ENCODE data around the gene SUMF1.
"Not testable (repeated sequence)": the region's sequence is repeated elsewhere in the genome, so short reads cannot be mapped to it uniquely, and the experiment has no call there.

SUMF1 gene

DNA sequence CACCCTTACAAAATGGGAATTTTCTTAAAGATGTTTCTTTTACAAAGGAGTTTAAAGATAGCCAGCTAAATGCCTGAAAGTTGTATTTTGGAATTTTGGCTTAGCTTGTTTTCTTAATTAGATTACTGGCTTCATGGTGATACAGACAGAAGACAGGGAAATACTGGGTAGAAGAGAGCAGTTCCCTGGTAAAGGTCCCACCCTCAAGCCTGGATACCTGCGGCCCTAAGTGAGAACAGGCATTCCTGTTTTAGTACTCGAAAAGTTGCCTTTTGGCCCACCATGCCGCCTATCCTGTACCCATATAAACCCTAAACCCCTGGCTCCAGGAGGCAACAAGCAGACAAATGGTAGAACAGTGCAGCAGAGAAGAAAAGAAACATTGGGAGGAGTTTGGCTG, 134.5 kb downstream of the SUMF1 start:
- no peak for DNase-seq

DNA sequence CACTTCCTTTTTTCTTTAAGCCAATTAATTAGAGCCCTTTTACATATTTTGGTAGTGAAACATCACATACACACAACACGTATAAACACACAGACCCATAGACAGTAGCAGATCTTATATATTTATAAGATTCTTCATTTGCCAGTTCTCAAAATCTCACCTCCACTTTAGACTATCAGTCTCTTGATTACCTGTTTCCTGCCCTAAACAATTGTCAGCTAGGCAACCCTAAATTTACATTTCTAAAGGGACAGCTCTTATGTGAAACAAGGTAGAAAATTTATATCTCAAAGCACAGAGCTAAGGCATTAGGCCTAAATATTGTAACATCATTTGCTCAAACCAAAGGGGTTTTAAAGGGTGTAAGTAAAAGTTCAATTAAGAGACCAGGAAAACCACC, 135.0 kb downstream of the SUMF1 start:
- DNase-seq, result no peak

DNA sequence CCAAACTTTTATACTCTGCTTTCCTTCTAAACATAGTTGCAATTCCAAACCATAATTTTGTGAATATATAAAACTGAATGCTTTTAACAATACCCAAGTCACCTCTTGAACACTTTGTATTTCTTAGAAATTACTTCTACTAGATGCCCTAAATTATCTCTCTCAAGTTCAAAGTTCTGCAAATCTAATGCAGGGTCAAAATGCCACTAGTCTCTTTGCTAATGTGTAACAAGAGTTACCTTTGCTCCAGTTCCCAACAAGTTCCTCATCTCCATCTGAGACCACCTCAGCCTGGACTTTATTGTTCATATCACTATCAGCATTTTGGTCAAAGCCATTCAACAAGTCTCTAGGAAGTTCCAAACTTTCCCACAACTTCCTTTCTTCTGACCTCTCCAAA, 137.3 kb downstream of the SUMF1 start:
- not testable (repeated sequence) for DNase-seq

DNA sequence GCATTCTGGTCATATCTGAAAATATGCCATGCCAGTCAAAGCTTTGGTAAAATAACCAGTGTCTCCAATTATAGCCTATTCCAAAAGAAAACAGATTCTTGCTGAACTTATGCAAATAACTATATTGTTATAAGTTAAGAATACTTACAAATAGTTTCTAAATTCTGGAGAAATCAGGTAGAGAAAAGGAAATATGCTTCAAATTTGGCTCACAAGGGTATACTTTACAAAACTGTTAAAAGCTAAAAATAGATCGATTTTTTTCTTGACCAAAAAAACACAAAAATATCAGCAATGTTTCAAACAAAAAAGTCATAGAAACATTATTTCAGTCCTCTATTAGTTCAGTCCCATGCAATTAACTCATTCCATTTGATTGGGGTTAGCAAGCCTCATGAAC, 140.2 kb downstream of the SUMF1 start:
- no peak for DNase-seq

DNA sequence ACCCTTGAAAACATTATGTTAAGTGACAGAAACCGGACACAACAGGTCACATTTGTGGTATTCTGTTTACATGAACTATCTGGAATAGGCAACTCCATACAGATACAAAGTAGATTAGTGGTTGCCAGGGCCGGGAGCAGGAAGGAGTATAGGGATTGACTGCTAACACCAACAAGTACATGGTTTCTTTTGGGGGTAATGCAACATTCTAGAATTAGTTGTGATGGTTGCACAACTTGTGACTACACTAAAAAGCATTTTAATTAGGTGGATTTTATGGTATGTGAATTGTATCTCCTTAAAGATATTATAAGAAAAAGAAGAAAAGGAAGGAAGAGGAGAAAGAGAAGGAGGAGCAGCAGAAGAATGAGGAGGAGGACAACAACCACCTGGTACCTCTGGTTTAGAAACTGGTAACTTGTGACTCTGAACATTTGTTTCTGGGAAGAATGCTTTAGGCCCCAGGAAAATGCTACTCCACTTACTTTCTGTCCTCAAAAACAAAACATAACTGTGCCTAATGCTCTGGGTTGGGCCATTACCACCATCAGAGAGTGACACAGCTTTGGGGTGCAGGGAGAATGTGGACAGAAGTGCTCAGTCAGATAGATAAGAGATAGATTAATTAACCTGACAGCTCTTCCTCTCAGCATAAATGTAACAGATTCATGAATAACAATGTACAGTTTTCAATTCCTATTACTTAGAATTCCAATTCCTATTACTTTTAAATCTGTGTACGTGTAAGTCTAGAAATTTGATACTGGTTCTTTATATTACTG, 143.6 kb downstream of the SUMF1 start:
- DNase-seq, result no peak

DNA sequence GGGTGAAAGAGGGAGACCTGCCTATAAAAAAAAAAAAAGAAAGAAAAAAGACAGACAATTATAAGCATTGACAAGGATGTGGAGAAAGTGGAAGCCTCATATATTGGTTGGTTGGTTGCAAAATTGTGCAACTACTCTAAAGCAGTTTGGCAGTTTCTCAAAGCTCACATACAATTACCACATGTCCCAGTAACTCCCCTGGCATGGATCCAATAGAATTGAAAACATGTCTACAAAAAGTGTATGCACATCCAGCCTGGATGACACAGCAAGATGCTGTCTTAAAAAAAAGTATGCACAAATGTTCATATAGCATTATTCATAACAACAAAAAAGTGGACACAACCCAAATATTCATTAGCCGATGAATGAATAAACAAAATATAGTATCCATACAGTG, 144.4 kb downstream of the SUMF1 start:
- DNase-seq, result no peak

DNA sequence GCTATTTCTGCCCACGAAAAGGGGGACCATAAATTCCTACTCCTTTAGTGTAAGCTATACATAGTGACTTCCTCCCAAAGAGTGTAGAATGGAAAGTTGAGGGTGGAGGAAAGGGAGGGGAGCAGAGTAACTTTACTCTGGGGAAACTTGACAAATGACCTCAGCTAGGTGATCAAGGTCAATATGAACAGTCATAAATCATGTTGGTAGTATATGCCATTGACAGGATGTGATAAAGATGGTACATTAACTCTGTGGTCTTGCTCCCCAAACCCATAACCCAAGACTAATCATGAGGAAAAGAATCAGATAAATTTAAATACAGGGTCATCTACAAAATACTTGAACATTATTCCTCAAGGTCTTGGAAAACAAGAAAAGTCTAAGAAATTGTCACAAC, 145.3 kb downstream of the SUMF1 start:
- no peak for DNase-seq

DNA sequence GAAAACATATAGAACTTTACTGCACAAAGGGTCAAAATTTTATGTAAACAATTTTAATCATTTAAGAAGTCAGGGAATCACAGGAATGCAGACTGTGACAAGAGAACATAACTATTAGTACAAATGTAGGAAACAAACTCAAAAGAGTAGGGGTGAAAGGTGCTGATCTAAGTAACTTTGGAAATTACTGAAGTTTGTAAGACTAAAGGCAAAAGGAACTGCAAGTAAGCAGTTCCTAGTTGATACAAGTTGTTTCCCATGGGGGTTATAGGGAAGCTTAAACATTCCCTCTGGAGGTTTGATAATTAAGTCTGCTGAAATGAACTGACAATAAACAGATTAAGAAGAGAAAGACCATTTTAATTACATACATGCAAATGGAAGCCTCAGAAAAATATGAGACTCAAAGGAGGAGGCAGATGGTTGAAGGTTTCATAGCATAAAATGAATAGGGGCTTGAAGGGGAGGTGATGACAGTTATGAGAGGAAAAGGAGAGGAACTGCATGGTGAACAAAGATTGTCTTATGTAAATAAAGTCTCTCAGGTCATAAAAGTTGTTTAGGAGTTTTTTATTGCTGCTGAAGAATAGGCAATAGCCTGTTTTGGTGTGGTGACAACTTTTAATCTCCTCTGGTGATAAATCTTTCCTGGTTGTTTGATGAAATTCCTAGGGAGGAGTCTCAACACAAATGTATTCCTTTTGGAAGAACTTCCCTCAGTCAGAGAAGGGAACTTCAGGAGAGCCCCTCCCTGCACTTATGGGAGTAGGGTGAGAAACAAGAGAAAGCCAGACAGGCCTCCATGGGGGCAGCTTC, 146.8 kb downstream of the SUMF1 start:
- DNase-seq, result no peak

DNA sequence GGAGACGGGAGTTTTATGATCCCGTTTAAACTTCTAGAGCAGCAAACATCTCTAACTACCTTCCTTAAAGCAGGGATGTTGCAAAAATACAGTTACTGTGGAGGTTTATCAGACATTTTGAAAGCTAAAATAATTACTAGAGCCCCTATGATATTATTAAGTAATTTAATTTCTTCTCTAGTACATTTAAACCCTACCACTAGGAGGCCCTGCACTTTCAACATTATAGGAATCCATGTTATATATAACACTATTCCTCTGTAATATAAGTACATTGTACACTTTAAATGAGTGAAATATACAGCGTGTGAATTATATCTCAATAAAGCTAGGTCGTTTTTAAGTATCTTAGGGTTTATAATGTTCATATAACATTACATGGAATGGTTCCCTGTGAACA, 152.4 kb downstream of the SUMF1 start:
- DNase-seq, result no peak

DNA sequence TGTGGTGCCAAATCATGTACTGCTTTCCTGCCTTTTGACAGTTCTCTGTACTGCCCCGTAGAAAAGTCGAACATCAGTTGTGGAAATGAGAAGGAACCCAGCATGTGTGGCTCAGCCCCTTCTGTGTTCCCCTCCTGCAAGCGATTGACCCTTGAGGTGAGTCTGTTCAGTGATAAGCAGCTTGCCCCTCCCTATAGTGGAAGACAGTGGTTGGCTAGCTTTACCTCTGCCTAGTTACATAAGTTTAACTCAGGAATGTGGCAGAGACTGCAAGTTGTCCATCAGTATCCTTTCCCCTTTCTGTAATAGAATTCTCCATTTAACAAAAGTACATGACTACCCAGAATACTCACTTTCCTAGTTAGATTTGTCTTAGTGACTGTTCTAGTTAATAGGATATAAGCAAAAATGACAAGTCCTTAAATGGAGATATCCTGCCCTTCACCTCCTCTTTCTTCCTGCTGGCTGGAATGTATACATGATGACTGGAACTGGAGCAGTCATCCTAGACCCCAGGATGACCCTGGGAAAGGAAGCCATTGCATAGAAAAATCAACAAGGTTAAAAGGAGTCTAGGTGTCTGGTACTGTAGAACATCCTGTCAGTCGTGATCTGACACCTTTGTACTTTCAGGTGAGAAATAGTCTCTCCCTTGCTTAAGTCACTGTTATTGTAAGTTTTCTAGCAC, 153.3 kb downstream of the SUMF1 start:
- no peak for DNase-seq

DNA sequence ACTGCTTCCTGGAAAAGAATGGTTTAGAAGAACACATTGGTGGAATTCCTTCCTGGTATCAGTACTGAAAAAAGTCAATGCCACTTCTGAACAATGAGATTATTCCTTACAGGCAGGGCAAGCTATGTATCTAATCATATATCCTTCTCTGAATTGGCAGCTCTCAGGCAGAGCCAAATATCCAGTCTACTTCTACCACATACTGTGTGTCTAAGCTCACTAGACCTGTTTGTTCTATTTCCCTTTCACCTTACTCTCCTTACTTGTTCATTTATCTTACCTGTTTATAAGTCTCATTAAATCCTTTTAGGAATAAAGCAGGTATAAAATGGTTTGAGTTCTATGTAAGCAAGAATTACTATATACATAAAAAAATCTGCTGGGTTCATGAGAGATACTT, 155.6 kb downstream of the SUMF1 start:
- no peak for DNase-seq
